OCI-LY3 (cell line): ENCODE measurements around the gene ZC3H7B.

Source experiments
- H2AFZ ChIP-seq: fragments of 200-600, 300-600 bp; shearing (Covaris generic); 2 replicates; pipeline ENCODE4 v1.6.0; 2014; ENCODE audit warnings: antibody characterized with exemption, low read depth, low read length
- H3K27ac ChIP-seq: fragments of 200-600, 300-600 bp; sonication (generic); 2 replicates; pipeline ENCODE4 v1.5.1; 2014; ENCODE audit warnings: mild to moderate bottlenecking, low read length, moderate library complexity, mixed read lengths
- H3K27me3 ChIP-seq: fragments of 200-600, 300-600 bp; sonication (generic); 2 replicates; pipeline ENCODE4 v1.6.1; 2014; ENCODE audit warnings: low read depth, low read length, mixed read lengths
- H3K36me3 ChIP-seq: fragments of 200-600, 300-600 bp; sonication (generic); replicated peaks from 2 replicates; pipeline ENCODE3; 2014; ENCODE audit warnings: low read depth, low read length, mixed read lengths
- H3K4me1 ChIP-seq: fragments of 300-600, 200-600 bp; sonication (generic); 2 replicates; pipeline ENCODE4 v1.6.1; 2014; ENCODE audit warnings: low read length, mixed read lengths
- H3K4me2 ChIP-seq: fragments of 200-600, 300-600 bp; sonication (generic); 2 replicates; pipeline ENCODE4 v1.6.1; 2014; ENCODE audit warnings: low read length, mixed read lengths
- H3K4me3 ChIP-seq: fragments of 300-600, 200-600 bp; sonication (generic); 2 replicates; pipeline ENCODE4 v1.5.1; 2014; ENCODE audit warnings: antibody characterized with exemption, mild to moderate bottlenecking, low read length, moderate library complexity
- H3K79me2 ChIP-seq: fragments of 300-600, 200-600 bp; shearing (Covaris generic); 2 replicates; pipeline ENCODE4 v1.6.1; 2014; ENCODE audit warnings: mild to moderate bottlenecking, low read length, mixed read lengths
- H3K9ac ChIP-seq: fragments of 300-600, 200-600 bp; shearing (Covaris generic); 2 replicates; pipeline ENCODE4 v1.6.0; 2014; ENCODE audit warnings: mild to moderate bottlenecking, low read length, moderate library complexity
- H3K9me3 ChIP-seq: fragments of 200-600, 300-600 bp; shearing (Covaris generic); 2 replicates; pipeline ENCODE4 v1.6.1; 2014; ENCODE audit warnings: low read length, mixed read lengths; ENCODE audit not compliant: insufficient read depth
- H4K20me1 ChIP-seq: fragments of 200-600, 300-600 bp; sonication (generic); 2 replicates; pipeline ENCODE4 v1.6.1; 2016; ENCODE audit warnings: low read length, mixed read lengths; ENCODE audit not compliant: insufficient read depth
- EZH2phosphoT487 ChIP-seq: fragments of 200-600 bp; shearing (Covaris generic); IDR thresholded peaks from 2 replicates; pipeline ENCODE4 v1.6.1; 2018; ENCODE audit warnings: antibody characterized with exemption, mixed run types, low read depth
- TF ChIP-seq, protein P1 (sequence below): fragments of 200-600, 300-600 bp; sonication (generic); IDR thresholded peaks from 2 replicates; pipeline ENCODE4 v1.5.1; 2014; ENCODE audit warnings: antibody characterized with exemption, low read length, low read depth

Gene ZC3H7B

DNA sequence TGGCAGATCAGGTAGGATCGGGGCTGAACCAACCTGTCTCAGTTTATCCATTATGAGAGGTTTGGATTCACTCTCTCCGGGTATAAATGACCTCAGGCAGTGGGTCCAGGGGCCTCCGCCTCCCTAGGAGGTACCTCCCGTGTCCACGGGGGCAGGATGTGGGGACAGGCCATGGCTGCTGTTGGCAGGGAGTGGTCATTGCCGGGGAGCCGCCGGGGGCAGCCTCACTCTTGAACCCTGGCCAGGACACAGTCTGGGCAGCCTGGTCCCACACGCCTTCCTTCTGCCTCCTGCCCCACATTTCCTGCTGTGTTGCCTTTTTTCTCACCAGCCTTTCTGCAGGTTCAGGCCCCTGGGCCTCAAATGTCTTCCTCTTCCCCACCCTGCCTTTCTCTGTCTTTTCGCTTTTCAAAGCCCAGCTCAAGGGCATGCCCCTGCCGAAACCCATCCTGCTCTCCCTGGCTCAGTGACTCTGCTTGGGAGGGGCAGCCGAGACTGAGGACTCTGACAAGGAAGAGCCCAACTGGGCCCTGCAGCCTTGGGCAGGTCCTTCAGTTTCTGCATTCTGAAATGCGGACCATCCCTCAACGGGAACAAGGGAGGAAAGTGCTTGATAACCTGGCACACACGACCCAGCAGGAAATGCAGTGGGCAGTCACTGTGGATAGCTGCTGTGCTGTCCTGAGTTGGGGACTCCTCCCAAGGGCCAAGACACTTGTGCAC is 31.1 kb downstream of the ZC3H7B start:
- TF ChIP-seq EZH2phosphoT487: no peak
- TF ChIP-seq, protein P1, sequence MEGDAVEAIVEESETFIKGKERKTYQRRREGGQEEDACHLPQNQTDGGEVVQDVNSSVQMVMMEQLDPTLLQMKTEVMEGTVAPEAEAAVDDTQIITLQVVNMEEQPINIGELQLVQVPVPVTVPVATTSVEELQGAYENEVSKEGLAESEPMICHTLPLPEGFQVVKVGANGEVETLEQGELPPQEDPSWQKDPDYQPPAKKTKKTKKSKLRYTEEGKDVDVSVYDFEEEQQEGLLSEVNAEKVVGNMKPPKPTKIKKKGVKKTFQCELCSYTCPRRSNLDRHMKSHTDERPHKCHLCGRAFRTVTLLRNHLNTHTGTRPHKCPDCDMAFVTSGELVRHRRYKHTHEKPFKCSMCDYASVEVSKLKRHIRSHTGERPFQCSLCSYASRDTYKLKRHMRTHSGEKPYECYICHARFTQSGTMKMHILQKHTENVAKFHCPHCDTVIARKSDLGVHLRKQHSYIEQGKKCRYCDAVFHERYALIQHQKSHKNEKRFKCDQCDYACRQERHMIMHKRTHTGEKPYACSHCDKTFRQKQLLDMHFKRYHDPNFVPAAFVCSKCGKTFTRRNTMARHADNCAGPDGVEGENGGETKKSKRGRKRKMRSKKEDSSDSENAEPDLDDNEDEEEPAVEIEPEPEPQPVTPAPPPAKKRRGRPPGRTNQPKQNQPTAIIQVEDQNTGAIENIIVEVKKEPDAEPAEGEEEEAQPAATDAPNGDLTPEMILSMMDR: no peak

DNA sequence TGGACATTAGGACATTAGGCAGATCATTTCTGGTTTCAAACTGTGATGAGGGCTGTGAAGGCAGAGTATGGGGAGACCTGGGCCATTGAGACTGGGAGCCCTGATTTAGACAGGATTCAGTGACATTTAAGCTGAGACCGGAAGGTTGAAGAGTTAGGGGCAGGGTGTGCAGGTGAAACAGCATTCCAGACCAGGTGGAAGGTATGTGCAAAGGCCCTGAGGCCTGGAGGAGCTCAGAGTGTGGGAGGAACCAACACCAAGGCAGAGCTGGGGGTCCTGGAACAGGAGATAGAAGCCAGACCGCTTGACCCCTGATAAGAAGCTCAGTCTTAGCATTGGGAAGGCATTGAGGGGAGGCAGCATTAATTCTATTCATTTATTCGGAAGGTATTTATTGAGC is 32.5 kb downstream of the ZC3H7B start:
- H3K79me2 ChIP-seq: no peaks in the 10 kb centered on the region
- no peak for TF ChIP-seq EZH2phosphoT487
- TF ChIP-seq, protein P1: no peak
- no peaks in the 10 kb centered on the region for H4K20me1 ChIP-seq
- no peaks in the 10 kb centered on the region for H3K4me1 ChIP-seq
- H2AFZ ChIP-seq: no peak overlapping the region
- no peak overlapping the region for H3K4me2 ChIP-seq
- H3K27ac ChIP-seq: no peak overlapping the region
- peaks cover 46% of the 10 kb centered on the region for H3K36me3 ChIP-seq
- H3K27me3 ChIP-seq: no peaks in the 10 kb centered on the region
- no peak overlapping the region for H3K4me3 ChIP-seq
- H3K9ac ChIP-seq: no peak overlapping the region
- H3K9me3 ChIP-seq: no peaks in the 10 kb centered on the region

More for the DNA sequence above, 31.1 kb downstream of the ZC3H7B start:
- Histone ChIP-seq H4K20me1 (no peaks in the 10 kb centered on the region), H3K27me3 (no peaks in the 10 kb centered on the region), H3K4me2 (no peak overlapping the region), H3K79me2 (no peaks in the 10 kb centered on the region), H3K27ac (no peak overlapping the region), H3K4me1 (no peaks in the 10 kb centered on the region), H2AFZ (no peak overlapping the region), H3K9me3 (no peaks in the 10 kb centered on the region), H3K36me3 (peaks cover 51% of the 10 kb centered on the region), H3K4me3 (no peak overlapping the region), H3K9ac (no peak overlapping the region)

DNA sequence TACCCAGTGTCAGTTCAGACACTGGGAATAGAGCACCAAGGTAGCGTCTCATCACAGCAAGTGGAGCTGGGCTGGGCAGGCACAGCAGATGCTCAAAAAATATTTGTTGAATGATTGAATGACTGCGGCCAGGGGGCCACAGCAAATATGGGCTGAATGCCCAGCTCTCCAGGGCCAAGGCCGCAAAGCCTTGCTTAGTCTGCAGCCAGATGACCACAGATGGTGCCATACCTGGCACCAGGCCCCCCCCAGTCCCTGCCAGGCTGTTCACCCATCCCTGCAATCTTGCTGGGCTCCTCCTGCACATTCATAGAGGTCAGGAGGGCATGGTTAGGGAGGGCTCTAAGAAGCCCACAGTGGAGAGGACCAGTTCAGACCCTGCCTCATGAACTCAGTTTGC is 32.9 kb downstream of the ZC3H7B start:
- TF ChIP-seq, protein P1: no peak
- TF ChIP-seq EZH2phosphoT487: no peak

DNA sequence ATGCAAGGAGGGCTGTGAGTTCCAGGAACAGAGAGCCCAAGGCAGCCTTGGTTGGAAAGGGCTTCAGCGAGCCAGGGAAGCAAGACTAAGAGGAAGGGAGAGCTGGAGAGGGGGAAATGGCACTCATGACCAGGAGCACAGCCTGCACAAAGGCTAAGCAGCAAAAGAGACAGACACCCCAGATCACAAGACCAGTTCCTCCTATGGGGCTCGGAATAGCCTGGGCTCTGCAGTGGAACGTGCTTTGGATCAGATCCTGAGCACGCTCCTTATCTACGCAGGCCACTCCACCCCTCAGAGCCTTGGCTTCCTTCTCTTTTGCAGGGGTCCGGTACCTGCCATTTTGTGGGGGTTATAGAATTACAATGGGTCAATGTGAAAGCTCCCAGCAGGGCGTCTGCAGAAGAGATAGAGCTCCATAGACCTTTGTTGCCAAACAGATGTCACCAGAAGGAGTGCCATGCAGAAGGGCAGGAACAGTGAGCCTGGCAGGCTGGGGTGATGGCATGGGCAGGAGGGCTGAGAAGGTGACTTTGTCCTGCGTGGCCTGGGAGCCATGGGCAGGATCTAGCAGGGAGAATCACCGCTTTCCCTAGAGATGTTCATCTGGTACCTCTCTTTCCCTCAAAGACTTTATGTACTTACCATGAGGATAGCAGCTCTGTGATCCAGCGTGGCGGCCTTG is 33.8 kb downstream of the ZC3H7B start:
- Histone ChIP-seq H4K20me1 (no peaks in the 10 kb centered on the region), H3K27ac (no peak overlapping the region), H2AFZ (no peak overlapping the region), H3K9me3 (no peaks in the 10 kb centered on the region), H3K4me2 (no peak overlapping the region), H3K4me3 (no peak overlapping the region), H3K79me2 (no peaks in the 10 kb centered on the region), H3K9ac (no peak overlapping the region), H3K4me1 (no peaks in the 10 kb centered on the region), H3K36me3 (peaks cover 49% of the 10 kb centered on the region), H3K27me3 (no peaks in the 10 kb centered on the region)
- TF ChIP-seq, protein P1: no peak
- no peak for TF ChIP-seq EZH2phosphoT487

More for the DNA sequence above, 32.9 kb downstream of the ZC3H7B start:
- H4K20me1 ChIP-seq: no peaks in the 10 kb centered on the region
- no peak overlapping the region for H3K9ac ChIP-seq
- no peak overlapping the region for H3K27ac ChIP-seq
- H3K79me2 ChIP-seq: no peaks in the 10 kb centered on the region
- peaks cover 49% of the 10 kb centered on the region for H3K36me3 ChIP-seq
- no peak overlapping the region for H3K4me3 ChIP-seq
- no peak overlapping the region for H3K4me2 ChIP-seq
- no peaks in the 10 kb centered on the region for H3K27me3 ChIP-seq
- no peak overlapping the region for H2AFZ ChIP-seq
- no peaks in the 10 kb centered on the region for H3K4me1 ChIP-seq
- no peaks in the 10 kb centered on the region for H3K9me3 ChIP-seq
